Neural cell (in vitro differentiated cells): Measurements from ENCODE around the gene AHCTF1. TPM values are rescaled to one million over a fixed set of nuclear protein-coding genes. Genes with fewer than 3 reads are reported as not detected.
"Not testable (repeated sequence)": the region's sequence is repeated elsewhere in the genome, so short reads cannot be mapped to it uniquely, and the experiment has no call there.

Source experiments
- H2AFZ ChIP-seq: fragments of 200-600, 300-800 bp; sonication (generic), shearing (Covaris generic); 2 replicates; pipeline ENCODE4 v1.6.0; 2014; ENCODE audit warnings: low read depth, mild to moderate bottlenecking, antibody characterized with exemption, low read length, moderate library complexity
- H3F3A ChIP-seq: fragments of 200-600 bp; shearing (Covaris generic); 2 replicates; pipeline ENCODE4 v1.6.1; 2016; ENCODE audit warnings: mild to moderate bottlenecking, moderate library complexity, mixed read lengths, antibody characterized with exemption, low read length; ENCODE audit not compliant: insufficient read depth, poor library complexity, severe bottlenecking
- H3K27ac ChIP-seq: fragments of 200-600, 300-800 bp; sonication (generic), shearing (Covaris generic); 2 replicates; pipeline ENCODE4 v1.5.1; 2014; ENCODE audit warnings: mild to moderate bottlenecking, low read length, moderate library complexity
- H3K27me3 ChIP-seq: fragments of 300-800, 200-600 bp; sonication (generic), shearing (Covaris generic); 2 replicates; pipeline ENCODE4 v1.6.0; 2014; ENCODE audit warnings: mild to moderate bottlenecking, low read depth, low read length, moderate library complexity; ENCODE audit not compliant: insufficient read depth
- H3K36me3 ChIP-seq: fragments of 300-800, 200-600 bp; sonication (generic), shearing (Covaris generic); 2 replicates; pipeline ENCODE4 v1.5.1; 2014; ENCODE audit warnings: mild to moderate bottlenecking, antibody characterized with exemption, low read length, moderate library complexity; ENCODE audit not compliant: insufficient read depth
- H3K4me2 ChIP-seq: fragments of 300-800, 200-600 bp; sonication (generic), shearing (Covaris generic); 2 replicates; pipeline ENCODE4 v1.6.0; 2014; ENCODE audit warnings: mild to moderate bottlenecking, low read length
- H3K4me3 ChIP-seq: fragments of 300-800, 200-600 bp; sonication (generic), shearing (Covaris generic); 2 replicates; pipeline ENCODE4 v1.5.1; 2014; ENCODE audit warnings: mild to moderate bottlenecking, low read length, moderate library complexity
- H3K79me2 ChIP-seq: fragments of 200-600 bp; shearing (Covaris generic); replicated peaks from 2 replicates; pipeline ENCODE4 v1.6.0; 2014; ENCODE audit warnings: mild to moderate bottlenecking, low read length, moderate library complexity; ENCODE audit not compliant: insufficient read depth
- H3K9ac ChIP-seq: fragments of 300-800, 200-600 bp; sonication (generic), shearing (Covaris generic); 2 replicates; pipeline ENCODE4 v1.6.1; 2016; ENCODE audit warnings: mild to moderate bottlenecking, low read length, mixed read lengths
- H3K9me2 ChIP-seq: fragments of 200-600 bp; shearing (Covaris generic); 2 replicates; pipeline ENCODE4 v1.6.1; 2016; ENCODE audit warnings: mild to moderate bottlenecking, low read length, mixed read lengths; ENCODE audit not compliant: insufficient read depth
- H3K9me3 ChIP-seq: fragments of 200-600, 300-800 bp; sonication (generic), shearing (Covaris generic); 2 replicates; pipeline ENCODE4 v1.6.1; 2016; ENCODE audit warnings: mild to moderate bottlenecking, mixed run types, low read length, moderate library complexity, mixed read lengths
- H4K20me1 ChIP-seq: fragments of 200-600 bp; shearing (Covaris generic); 2 replicates; pipeline ENCODE4 v1.6.1; 2016; ENCODE audit warnings: mild to moderate bottlenecking, mixed run types; ENCODE audit not compliant: insufficient read depth
- EP300 ChIP-seq: fragments of 450-650 bp; conservative IDR thresholded peaks from 2 replicates; pipeline ENCODE4 v1.6.1; 2014; ENCODE audit warnings: antibody characterized with exemption, mild to moderate bottlenecking, moderate library complexity; ENCODE audit not compliant: poor library complexity, severe bottlenecking
- EZH2 ChIP-seq: fragments of 200-600, 300-800 bp; shearing (Covaris generic), sonication (generic); IDR thresholded peaks from 2 replicates; pipeline ENCODE4 v1.6.1; 2014; ENCODE audit warnings: antibody characterized with exemption, low read length, borderline replicate concordance, mild to moderate bottlenecking; ENCODE audit not compliant: insufficient read depth, poor library complexity, severe bottlenecking
- MXI1 ChIP-seq: fragments of 450-650 bp; conservative IDR thresholded peaks from 2 replicates; pipeline ENCODE4 v1.6.1; 2014; ENCODE audit warnings: antibody characterized with exemption, mild to moderate bottlenecking; ENCODE audit not compliant: poor library complexity, severe bottlenecking
- POLR2AphosphoS5 ChIP-seq: IDR thresholded peaks from 2 replicates; pipeline ENCODE4 v1.6.1; 2012
- RAD21 ChIP-seq: fragments of 450-650 bp; conservative IDR thresholded peaks from 2 replicates; pipeline ENCODE4 v1.6.1; 2014; ENCODE audit warnings: antibody characterized with exemption, mild to moderate bottlenecking, moderate library complexity
- SMC3 ChIP-seq: fragments of 450-650 bp; conservative IDR thresholded peaks from 2 replicates; pipeline ENCODE4 v1.6.1; 2014; ENCODE audit warnings: antibody characterized with exemption, mild to moderate bottlenecking, moderate library complexity; ENCODE audit not compliant: poor library complexity
- TAF1 ChIP-seq: IDR thresholded peaks from 2 replicates; pipeline ENCODE4 v1.6.1; 2012; ENCODE audit warnings: low read depth
- polyA plus RNA-seq: library from polyadenylated mRNA; depleted of rRNA; stranded (reverse); fragments of >200 nt; gene quantifications from 2 replicates; pipeline ENCODE4 v1.2.3, GENCODE V29; 2014
- TF ChIP-seq, protein P1 (sequence below): fragments of 450-650 bp; IDR thresholded peaks from 2 replicates; pipeline ENCODE4 v1.5.1; 2014; ENCODE audit warnings: antibody characterized with exemption, mild to moderate bottlenecking, moderate library complexity; ENCODE audit not compliant: poor library complexity, severe bottlenecking
- TF ChIP-seq, protein P2 (sequence below): IDR thresholded peaks from 2 replicates; pipeline ENCODE4 v1.6.1; 2012; ENCODE audit warnings: borderline replicate concordance

Gene AHCTF1
- polyA plus RNA-seq, 1 donor from 2014 or later = 27.1 TPM

GRCh38 chr1:246843876-246844275 lies 87.9 kb downstream of the AHCTF1 start:
- no peak overlapping the region for H3K4me2 ChIP-seq
- no peak overlapping the region for H3K27ac ChIP-seq
- H3K27me3 ChIP-seq = no peaks in the 10 kb centered on the region

GRCh38 chr1:246840761-246841160 lies 91.0 kb downstream of the AHCTF1 start:
- not testable (repeated sequence) for H2AFZ ChIP-seq, H3F3A ChIP-seq, H3K4me2 ChIP-seq, H3K27me3 ChIP-seq, H3K4me3 ChIP-seq, H3K27ac ChIP-seq, H3K9me3 ChIP-seq, H3K9me2 ChIP-seq, H3K9ac ChIP-seq, H3K79me2 ChIP-seq, H3K36me3 ChIP-seq, H4K20me1 ChIP-seq

More at GRCh38 chr1:246843876-246844275, 87.9 kb downstream of the AHCTF1 start:
- H2AFZ ChIP-seq = no peak overlapping the region
- H3K79me2 ChIP-seq = no peaks in the 10 kb centered on the region
- H4K20me1 ChIP-seq = no peaks in the 10 kb centered on the region
- no peaks in the 10 kb centered on the region for H3K9me2 ChIP-seq
- H3K9me3 ChIP-seq = no peaks in the 10 kb centered on the region
- no peaks in the 10 kb centered on the region for H3K36me3 ChIP-seq
- H3F3A ChIP-seq = no peaks in the 10 kb centered on the region
- no peak overlapping the region for H3K9ac ChIP-seq
- H3K4me3 ChIP-seq = no peak overlapping the region
- TF ChIP-seq EP300 = no peak
- TF ChIP-seq TAF1 = no peak
- no peak for TF ChIP-seq SMC3

- no peak overlapping the region for H3K4me3 ChIP-seq
- H3K27ac ChIP-seq = no peak overlapping the region
- H3K79me2 ChIP-seq = no peaks in the 10 kb centered on the region
- H3F3A ChIP-seq = no peaks in the 10 kb centered on the region
- no peak overlapping the region for H3K9ac ChIP-seq
- no peak overlapping the region for H2AFZ ChIP-seq
- H4K20me1 ChIP-seq = no peaks in the 10 kb centered on the region
- H3K36me3 ChIP-seq = no peaks in the 10 kb centered on the region
- no peaks in the 10 kb centered on the region for H3K27me3 ChIP-seq
- no peaks in the 10 kb centered on the region for H3K9me3 ChIP-seq
- H3K4me2 ChIP-seq = no peak overlapping the region
- TF ChIP-seq, protein P1, sequence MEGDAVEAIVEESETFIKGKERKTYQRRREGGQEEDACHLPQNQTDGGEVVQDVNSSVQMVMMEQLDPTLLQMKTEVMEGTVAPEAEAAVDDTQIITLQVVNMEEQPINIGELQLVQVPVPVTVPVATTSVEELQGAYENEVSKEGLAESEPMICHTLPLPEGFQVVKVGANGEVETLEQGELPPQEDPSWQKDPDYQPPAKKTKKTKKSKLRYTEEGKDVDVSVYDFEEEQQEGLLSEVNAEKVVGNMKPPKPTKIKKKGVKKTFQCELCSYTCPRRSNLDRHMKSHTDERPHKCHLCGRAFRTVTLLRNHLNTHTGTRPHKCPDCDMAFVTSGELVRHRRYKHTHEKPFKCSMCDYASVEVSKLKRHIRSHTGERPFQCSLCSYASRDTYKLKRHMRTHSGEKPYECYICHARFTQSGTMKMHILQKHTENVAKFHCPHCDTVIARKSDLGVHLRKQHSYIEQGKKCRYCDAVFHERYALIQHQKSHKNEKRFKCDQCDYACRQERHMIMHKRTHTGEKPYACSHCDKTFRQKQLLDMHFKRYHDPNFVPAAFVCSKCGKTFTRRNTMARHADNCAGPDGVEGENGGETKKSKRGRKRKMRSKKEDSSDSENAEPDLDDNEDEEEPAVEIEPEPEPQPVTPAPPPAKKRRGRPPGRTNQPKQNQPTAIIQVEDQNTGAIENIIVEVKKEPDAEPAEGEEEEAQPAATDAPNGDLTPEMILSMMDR = no peak
- TF ChIP-seq MXI1 (no peak), EP300 (no peak), SMC3 (no peak), EZH2 (no peak), RAD21 (no peak), TAF1 (no peak), POLR2AphosphoS5 (no peak)
- TF ChIP-seq, protein P2, sequence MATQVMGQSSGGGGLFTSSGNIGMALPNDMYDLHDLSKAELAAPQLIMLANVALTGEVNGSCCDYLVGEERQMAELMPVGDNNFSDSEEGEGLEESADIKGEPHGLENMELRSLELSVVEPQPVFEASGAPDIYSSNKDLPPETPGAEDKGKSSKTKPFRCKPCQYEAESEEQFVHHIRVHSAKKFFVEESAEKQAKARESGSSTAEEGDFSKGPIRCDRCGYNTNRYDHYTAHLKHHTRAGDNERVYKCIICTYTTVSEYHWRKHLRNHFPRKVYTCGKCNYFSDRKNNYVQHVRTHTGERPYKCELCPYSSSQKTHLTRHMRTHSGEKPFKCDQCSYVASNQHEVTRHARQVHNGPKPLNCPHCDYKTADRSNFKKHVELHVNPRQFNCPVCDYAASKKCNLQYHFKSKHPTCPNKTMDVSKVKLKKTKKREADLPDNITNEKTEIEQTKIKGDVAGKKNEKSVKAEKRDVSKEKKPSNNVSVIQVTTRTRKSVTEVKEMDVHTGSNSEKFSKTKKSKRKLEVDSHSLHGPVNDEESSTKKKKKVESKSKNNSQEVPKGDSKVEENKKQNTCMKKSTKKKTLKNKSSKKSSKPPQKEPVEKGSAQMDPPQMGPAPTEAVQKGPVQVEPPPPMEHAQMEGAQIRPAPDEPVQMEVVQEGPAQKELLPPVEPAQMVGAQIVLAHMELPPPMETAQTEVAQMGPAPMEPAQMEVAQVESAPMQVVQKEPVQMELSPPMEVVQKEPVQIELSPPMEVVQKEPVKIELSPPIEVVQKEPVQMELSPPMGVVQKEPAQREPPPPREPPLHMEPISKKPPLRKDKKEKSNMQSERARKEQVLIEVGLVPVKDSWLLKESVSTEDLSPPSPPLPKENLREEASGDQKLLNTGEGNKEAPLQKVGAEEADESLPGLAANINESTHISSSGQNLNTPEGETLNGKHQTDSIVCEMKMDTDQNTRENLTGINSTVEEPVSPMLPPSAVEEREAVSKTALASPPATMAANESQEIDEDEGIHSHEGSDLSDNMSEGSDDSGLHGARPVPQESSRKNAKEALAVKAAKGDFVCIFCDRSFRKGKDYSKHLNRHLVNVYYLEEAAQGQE = no peak
- no peaks in the 10 kb centered on the region for H3K9me2 ChIP-seq
Measured at GRCh38 chr1:246838118-246838456, 93.7 kb downstream of the AHCTF1 start.
